Activated CD8-positive, alpha-beta memory T cell treated with anti-CD3 and anti-CD28 coated beads, Interleukin-2, amount 50 U/mL, for 24 hours (primary cell): Measurements from ENCODE around the gene SIL1.

Experiments used
- DNase-seq: peaks from one replicate; pipeline ENCODE4 v3.0.0-alpha.2; 2020; ENCODE audit errors: extremely low read depth

Gene SIL1

GRCh38 chr5:139110526-139111168 lies 87.5 kb downstream of the SIL1 start:
- no peak for DNase-seq

DNA sequence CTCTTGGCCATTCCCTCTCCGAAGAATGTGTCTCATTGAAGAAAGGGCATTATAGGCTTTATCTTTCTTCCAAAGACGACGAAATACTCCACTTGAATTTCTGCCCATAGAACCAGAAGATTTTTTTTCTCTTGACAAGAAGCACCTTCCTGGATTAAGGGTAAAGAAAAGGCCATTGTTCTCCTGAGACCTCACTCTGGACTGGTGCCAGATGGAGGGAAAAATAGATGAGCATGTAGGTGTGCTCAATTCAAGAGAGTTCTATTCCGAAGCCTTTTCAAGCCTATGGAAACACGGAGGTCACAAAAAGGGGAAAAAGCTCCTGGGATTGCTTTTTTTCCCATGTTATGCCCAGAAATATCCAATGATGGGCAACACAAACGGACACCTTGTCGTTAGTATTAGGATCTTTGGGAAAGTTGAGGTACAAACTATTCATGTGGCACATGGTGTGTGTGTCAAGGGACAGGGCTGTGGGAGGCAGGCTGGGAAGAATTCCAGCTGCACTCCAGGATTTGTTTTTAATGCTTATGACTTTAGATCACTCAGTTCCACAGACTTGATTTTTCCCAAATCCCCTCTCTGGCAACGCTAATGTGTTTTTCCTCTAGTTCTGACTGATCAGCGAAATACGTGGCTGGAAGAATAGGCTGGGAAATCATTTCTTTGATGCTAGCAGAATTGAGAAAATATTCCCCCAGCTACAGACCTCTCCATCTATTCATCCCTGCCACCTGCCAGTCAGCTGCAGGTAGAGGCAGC lies 89.9 kb downstream of the SIL1 start:
- DNase-seq, result no peak

GRCh38 chr5:139105621-139106071 lies 92.5 kb downstream of the SIL1 start:
- DNase-seq, result no peak

DNA sequence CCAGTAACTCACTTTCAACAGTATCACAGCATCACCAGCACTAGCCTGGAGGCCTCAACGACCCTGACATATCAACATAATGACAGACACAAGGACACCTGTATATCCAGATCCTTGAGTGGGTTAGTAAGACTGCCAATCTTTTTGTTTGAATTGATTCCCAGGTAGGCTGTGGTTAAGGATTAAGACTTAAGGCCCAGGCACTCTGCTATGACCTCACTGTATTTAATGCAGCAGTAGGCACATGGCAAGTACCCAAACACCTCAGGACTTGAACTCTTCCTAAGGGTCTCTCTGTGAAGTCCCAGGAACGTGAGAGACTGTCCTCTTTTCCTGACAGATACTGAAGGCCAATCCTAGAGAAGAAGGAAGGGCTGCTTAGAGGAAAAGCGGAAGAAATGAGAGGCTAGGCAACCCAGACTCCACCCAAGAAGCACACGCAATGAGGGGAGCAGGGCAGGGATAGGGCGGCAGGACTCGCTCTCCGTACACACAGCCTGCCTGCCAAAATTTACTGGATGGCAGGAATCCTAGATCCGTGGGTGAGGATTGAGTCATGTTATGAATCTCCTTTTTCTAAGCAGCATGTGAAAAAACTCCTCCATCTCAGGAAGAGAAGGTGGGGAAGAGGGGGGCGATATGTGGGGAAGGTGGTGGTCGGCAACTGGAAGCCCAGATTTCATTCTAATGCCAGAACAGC lies 93.4 kb downstream of the SIL1 start:
- no peak for DNase-seq

- DNase-seq, result no peak
Observed at GRCh38 chr5:139103762-139104161, 94.4 kb downstream of the SIL1 start.

DNA sequence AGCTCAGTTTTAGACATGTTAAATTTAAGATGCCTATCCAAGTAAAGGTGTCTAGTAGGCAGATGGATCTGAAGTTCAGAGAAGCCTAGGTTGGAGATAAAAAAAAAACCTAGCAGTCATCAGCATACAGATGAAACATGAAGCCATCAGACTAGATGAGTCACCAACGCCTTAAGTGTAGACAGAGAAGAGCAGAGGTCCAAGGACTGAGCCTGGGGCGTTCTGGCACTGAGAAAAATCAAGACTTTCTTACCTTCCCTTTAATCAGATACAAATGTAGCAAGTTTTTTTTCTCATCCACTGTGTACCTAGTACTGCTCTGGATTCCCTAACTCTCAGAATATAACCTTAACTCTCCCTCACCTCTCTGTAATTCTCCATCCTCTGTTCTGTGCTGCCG lies 97.3 kb downstream of the SIL1 start:
- no peak for DNase-seq

DNA sequence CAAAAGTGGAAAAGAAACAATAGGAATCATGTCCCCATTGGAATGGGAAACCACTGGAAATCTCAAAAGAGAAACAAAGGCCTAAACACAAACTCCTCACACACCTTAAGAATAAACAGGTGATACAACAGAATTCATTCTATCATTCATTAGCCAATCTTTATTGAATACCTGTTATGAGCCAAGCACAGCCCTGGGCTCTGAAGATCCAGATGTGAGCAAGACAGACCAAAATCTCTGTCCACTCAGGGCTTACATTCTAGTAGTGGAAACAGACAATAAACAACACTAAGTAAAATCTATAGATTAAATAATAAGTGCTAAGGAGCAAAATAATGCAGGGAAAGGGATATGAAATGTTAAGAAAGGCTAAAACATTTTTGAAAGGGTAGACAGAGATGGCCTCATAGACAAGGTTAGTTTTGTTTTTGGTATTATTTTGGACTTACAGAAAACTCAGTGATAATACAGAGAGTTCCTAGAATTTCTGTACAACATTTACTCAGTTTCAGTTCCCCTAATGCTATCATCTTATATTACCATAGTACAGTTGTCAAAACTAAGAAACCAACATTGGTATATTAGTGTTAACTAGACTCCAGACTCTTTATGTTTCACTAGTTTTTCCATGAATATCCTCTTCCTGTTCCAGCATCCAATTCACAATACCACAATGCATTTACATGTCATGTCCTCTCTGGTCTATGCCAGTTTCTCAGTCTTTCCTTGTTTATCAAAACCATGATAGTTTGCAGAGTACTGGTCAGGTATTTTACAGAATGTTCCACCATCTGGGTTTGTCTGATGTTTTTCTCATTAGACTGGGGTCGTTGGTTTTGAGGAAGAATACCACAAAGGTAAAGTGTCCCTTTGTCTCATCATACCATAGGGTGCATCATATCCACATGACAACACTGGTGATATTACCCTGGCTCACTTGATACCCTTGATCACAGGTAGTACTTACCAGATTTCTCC lies 103.7 kb downstream of the SIL1 start:
- DNase-seq, result no peak

GRCh38 chr5:139092741-139093343 lies 105.3 kb downstream of the SIL1 start:
- no peak for DNase-seq

GRCh38 chr5:139091439-139092156 lies 106.6 kb downstream of the SIL1 start:
- DNase-seq, result no peak

DNA sequence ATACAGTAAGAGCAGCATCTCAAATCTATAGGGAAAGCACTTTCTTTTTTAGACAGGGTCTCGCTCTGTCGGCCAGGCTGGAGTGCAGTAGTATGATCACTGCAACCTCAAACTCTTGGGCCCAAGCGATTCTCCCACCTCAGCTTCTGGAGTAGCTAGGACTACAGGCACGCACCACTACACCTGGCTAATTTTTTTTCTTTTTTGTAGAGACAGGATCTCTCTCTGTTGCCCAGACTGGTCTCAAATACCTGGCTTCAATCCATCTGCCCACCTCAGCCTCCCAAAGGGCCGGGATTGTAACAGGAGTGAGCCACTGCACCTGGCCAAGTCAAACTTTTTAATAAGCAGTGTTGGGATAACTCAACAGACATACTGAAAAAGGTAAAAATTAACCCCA lies 107.6 kb downstream of the SIL1 start:
- no peak for DNase-seq

- no peak for DNase-seq
Observed at GRCh38 chr5:139088024-139088423, 110.1 kb downstream of the SIL1 start.

- DNase-seq, result no peak
Observed at GRCh38 chr5:139082813-139083498, 115.2 kb downstream of the SIL1 start.

DNA sequence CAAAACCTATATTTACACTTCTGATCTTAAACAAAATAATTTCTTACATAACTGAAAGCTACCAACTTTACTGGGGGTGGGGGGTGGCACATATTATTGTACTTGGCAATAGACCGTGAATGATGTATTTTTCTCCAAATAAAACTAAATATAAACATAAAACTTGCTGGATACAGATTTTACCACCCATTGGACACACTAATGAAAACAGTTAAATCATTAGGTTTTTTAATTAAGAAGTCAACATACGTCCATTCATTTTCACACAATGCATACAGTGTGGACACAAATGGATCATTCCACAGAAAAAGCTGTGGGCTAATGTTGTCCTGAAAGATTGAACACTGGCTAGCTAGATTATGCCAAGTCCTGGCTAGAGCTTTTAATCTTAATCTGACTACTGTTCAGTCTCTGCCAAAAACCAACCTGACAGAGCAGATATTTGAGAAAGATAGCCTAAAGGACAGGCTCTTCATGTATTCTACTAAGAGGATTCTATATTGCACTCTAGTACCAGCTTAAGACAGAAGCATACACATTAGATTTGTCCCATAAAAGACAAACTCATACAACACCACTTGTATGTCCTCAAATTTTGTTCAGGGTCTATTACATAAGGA lies 118.1 kb downstream of the SIL1 start:
- no peak for DNase-seq

DNA sequence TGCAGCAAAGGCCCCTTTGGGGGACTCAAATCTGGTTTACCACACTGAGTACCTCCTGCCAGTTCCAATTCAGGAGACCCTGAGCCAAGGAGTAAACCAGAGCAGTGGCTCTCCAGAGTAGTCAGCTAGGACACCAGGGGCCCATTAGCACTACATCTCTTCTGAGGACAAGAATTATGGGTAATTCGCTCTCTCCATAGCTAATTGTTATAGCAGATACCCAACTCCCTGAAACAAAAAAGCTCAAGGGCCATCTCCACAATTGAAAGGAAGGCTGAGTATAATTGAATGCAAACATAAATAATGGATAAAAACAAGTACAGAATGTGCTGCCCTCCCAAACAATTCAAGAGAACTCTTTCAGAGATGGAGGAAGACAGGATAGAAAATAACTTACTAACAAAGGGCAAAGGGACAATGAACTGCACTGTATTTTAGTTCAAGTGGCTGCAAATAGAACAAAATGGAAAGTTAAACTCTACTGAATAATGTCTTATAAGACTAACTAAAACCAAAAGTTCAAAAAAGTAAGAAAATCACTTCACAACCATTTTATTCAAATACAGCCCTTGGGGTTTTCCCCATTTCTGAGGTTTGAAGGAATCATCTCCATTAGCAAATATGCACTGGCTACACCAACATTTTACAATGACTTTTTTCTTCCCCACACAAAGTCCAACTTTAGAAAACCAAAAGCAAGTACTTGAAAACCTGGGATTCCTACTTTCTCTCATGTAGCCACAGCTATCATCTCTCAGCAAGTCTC lies 118.8 kb downstream of the SIL1 start:
- DNase-seq, result no peak

- DNase-seq, result no peak
Observed at GRCh38 chr5:139078345-139078744, 119.8 kb downstream of the SIL1 start.

- no peak for DNase-seq
Observed at GRCh38 chr5:139077899-139078298, 120.3 kb downstream of the SIL1 start.

DNA sequence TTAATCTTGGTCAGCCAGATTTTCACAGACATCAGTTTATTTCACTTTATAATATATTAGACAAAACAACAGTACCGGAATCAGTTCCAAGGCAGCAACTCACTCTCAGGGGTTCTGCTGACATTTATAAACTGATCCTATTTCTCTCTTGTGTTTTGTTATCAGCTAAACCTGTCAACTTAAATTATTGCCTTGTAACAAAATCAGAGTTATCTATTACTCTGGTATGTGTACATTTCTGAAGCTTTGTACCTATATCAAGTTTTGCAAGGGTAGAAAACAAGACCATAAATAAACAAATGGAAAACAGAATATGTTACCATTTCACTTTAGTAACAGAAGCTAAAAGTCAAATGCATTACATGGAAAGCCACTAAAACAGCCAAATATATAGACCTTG lies 122.1 kb downstream of the SIL1 start:
- DNase-seq, result no peak
